Omental fat pad (tissue), 4 donors: ENCODE results near the gene QSOX1. TPM values are rescaled to one million over a fixed set of nuclear protein-coding genes. Genes with fewer than 3 reads are reported as not detected.

Source experiments
- ATAC-seq: fragments of 150-250 bp; one replicate; pipeline ENCODE4 v1.9.1; 2016; ENCODE audit warnings: mild to moderate bottlenecking, moderate library complexity; ENCODE audit not compliant: low FRiP score
- DNase-seq: peaks from one replicate; pipeline ENCODE4 v3.0.0-alpha.2; 2019; ENCODE audit warnings: low spot score
- CTCF ChIP-seq, 3 donors: fragments of 450-650 bp; IDR thresholded peaks; one replicate each; pipeline ENCODE4 v1.5.1; 2016 to 2017; ENCODE audit warnings: antibody characterized with exemption in 3 of 3, mild to moderate bottlenecking in 3 of 3, moderate library complexity in 2 of 3
- total RNA-seq, 4 donors: library from RNA; depleted of rRNA; stranded (reverse); fragments of >200 nt; gene quantifications; one replicate each; pipeline ENCODE4 v1.1.0, GENCODE V29; 2016

QSOX1 gene
- total RNA-seq, 4 donors from 2014 or later, result 90.1 to 130 (median 98.4) TPM

GRCh38 chr1:180136331-180136967 is 18.2 kb upstream of the QSOX1 start:
- no peak for ATAC-seq
- DNase-seq, result no peak
- no peak for TF ChIP-seq CTCF (IDR thresholded peaks at IDR 0.05)

- TF ChIP-seq CTCF (IDR thresholded peaks at IDR 0.05), result no peak
- no peak for ATAC-seq
- no peak for DNase-seq
These were observed 17.7 kb upstream of the QSOX1 start for GRCh38 chr1:180136968-180137356.

- no peak for TF ChIP-seq CTCF (IDR thresholded peaks at IDR 0.05)
- no peak for DNase-seq
- ATAC-seq, result no peak
These were observed 16.9 kb upstream of the QSOX1 start for GRCh38 chr1:180137776-180138175.

GRCh38 chr1:180141381-180141934 is 13.2 kb upstream of the QSOX1 start:
- no peak for ATAC-seq
- no peak for TF ChIP-seq CTCF (IDR thresholded peaks at IDR 0.05)
- no peak for DNase-seq

- ATAC-seq (no peak), DNase-seq (no peak)
- no peak for TF ChIP-seq CTCF (IDR thresholded peaks at IDR 0.05)
These were observed 11.3 kb upstream of the QSOX1 start for GRCh38 chr1:180143359-180143758.

GRCh38 chr1:180144659-180145357 is 9.9 kb upstream of the QSOX1 start:
- DNase-seq, result no peak
- no peak for ATAC-seq
- no peak for TF ChIP-seq CTCF (IDR thresholded peaks at IDR 0.05)

- no peak for DNase-seq
- no peak for TF ChIP-seq CTCF (IDR thresholded peaks at IDR 0.05)
- ATAC-seq, result no peak
These were observed 9.2 kb upstream of the QSOX1 start for GRCh38 chr1:180145446-180145845.
